GM21526 (cell line): ENCODE data around the gene PEX14.

Experiments used
- ATAC-seq: cut with Tn5 transposase; IDR thresholded peaks from one replicate; pipeline ENCODE4 v1.9.1; 2021; ENCODE audit warnings: moderate library complexity; ENCODE audit not compliant: unreplicated experiment, low FRiP score

The PEX14 gene

GRCh38 chr1:10628685-10629084, 153.9 kb downstream of the PEX14 start:
- ATAC-seq = no peak

GRCh38 chr1:10629091-10629815, 154.5 kb downstream of the PEX14 start:
- no peak for ATAC-seq

GRCh38 chr1:10629816-10630571, 155.2 kb downstream of the PEX14 start:
- no peak for ATAC-seq

GRCh38 chr1:10630661-10631120, 155.9 kb downstream of the PEX14 start:
- no peak for ATAC-seq

GRCh38 chr1:10631121-10631810, 156.5 kb downstream of the PEX14 start:
- ATAC-seq = no peak

GRCh38 chr1:10631811-10632593, 157.3 kb downstream of the PEX14 start:
- ATAC-seq = no peak

- no peak for ATAC-seq
Measured at GRCh38 chr1:10632691-10633090, 157.9 kb downstream of the PEX14 start.

- ATAC-seq = no peak
Measured at GRCh38 chr1:10633416-10633815, 158.7 kb downstream of the PEX14 start.

- ATAC-seq = no peak
Measured at GRCh38 chr1:10634075-10634427, 159.3 kb downstream of the PEX14 start.

- ATAC-seq = no peak
Measured at GRCh38 chr1:10634428-10635084, 159.8 kb downstream of the PEX14 start.

GRCh38 chr1:10635085-10635896, 160.5 kb downstream of the PEX14 start:
- ATAC-seq = no peak

GRCh38 chr1:10635992-10636391, 161.2 kb downstream of the PEX14 start:
- ATAC-seq = no peak

- no peak for ATAC-seq
Measured at GRCh38 chr1:10637400-10637799, 162.7 kb downstream of the PEX14 start.

GRCh38 chr1:10637834-10638558, 163.2 kb downstream of the PEX14 start:
- no peak for ATAC-seq

- ATAC-seq = no peak
Measured at GRCh38 chr1:10638559-10639005, 163.8 kb downstream of the PEX14 start.

- ATAC-seq = no peak
Measured at GRCh38 chr1:10639011-10639774, 164.4 kb downstream of the PEX14 start.

- ATAC-seq = no peak
Measured at GRCh38 chr1:10639775-10640578, 165.2 kb downstream of the PEX14 start.
